Neural cell (in vitro differentiated cells): ENCODE data around the gene SNUPN.

Experiments used
- TAF1 ChIP-seq: IDR thresholded peaks from 2 replicates; pipeline ENCODE4 v1.6.1; 2012; ENCODE audit warnings: low read depth
- TF ChIP-seq, protein P1 (sequence below): fragments of 450-650 bp; IDR thresholded peaks from 2 replicates; pipeline ENCODE4 v1.5.1; 2014; ENCODE audit warnings: antibody characterized with exemption, mild to moderate bottlenecking, moderate library complexity; ENCODE audit not compliant: poor library complexity, severe bottlenecking

DNA sequence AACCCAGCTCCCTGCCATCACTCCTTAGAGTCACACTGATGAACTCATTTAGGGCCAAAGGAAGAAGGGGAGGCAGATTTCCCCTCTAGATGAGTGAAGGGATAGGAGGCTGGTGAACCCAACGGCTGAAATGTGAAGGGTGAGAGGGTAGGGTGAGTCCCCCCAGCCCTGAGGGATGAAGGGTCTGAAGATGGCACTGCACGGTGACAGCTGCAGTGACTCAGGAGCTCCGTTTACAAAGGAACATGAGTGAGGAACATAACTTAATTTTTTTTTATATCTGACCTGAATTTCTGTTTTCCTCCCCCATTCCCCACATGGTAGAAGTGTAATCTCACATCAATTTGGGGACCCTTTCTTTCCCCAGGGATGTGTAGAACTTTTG lies 36.2 kb upstream of the SNUPN start:
- TF ChIP-seq, protein P1, sequence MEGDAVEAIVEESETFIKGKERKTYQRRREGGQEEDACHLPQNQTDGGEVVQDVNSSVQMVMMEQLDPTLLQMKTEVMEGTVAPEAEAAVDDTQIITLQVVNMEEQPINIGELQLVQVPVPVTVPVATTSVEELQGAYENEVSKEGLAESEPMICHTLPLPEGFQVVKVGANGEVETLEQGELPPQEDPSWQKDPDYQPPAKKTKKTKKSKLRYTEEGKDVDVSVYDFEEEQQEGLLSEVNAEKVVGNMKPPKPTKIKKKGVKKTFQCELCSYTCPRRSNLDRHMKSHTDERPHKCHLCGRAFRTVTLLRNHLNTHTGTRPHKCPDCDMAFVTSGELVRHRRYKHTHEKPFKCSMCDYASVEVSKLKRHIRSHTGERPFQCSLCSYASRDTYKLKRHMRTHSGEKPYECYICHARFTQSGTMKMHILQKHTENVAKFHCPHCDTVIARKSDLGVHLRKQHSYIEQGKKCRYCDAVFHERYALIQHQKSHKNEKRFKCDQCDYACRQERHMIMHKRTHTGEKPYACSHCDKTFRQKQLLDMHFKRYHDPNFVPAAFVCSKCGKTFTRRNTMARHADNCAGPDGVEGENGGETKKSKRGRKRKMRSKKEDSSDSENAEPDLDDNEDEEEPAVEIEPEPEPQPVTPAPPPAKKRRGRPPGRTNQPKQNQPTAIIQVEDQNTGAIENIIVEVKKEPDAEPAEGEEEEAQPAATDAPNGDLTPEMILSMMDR: no peak
- no peak for TF ChIP-seq TAF1
